Measurements from ENCODE around the gene S1PR4.
"Not testable (repeated sequence)": the region's sequence is repeated elsewhere in the genome, so short reads cannot be mapped to it uniquely, and the experiment has no call there.

Gene S1PR4

GRCh38 chr19:3193256-3194105 lies 14.9 kb downstream of the S1PR4 start:
- DNase-seq (ENCODE audit: low read depth in 3 of 3): no peak

GRCh38 chr19:3194106-3195087 lies 15.8 kb downstream of the S1PR4 start:
- DNase-seq (ENCODE audit: low read depth in 3 of 3): no peak

- DNase-seq (ENCODE audit: low read depth in 3 of 3): no peak
Observed at GRCh38 chr19:3196064-3196932, 17.7 kb downstream of the S1PR4 start.

GRCh38 chr19:3196933-3197205 lies 18.3 kb downstream of the S1PR4 start:
- DNase-seq (ENCODE audit: low read depth in 3 of 3): no peak

GRCh38 chr19:3198901-3199700 lies 20.5 kb downstream of the S1PR4 start:
- DNase-seq (ENCODE audit: low read depth in 3 of 3): no peak

GRCh38 chr19:3201072-3201700 lies 22.6 kb downstream of the S1PR4 start:
- no peak for DNase-seq (ENCODE audit: low read depth in 3 of 3)

GRCh38 chr19:3201911-3202310 lies 23.3 kb downstream of the S1PR4 start:
- DNase-seq (ENCODE audit: low read depth in 3 of 3): no peak

GRCh38 chr19:3202346-3202745 lies 23.8 kb downstream of the S1PR4 start:
- no peak for DNase-seq (ENCODE audit: low read depth in 3 of 3)

- DNase-seq (ENCODE audit: low read depth in 3 of 3): not testable (repeated sequence)
Observed at GRCh38 chr19:3202895-3203294, 24.3 kb downstream of the S1PR4 start.

- no peak for DNase-seq (ENCODE audit: low read depth in 3 of 3)
Observed at GRCh38 chr19:3203805-3204645, 25.5 kb downstream of the S1PR4 start.

- no peak for DNase-seq (ENCODE audit: low read depth in 3 of 3)
Observed at GRCh38 chr19:3204646-3205275, 26.2 kb downstream of the S1PR4 start.

- DNase-seq (ENCODE audit: low read depth in 3 of 3): no peak
Observed at GRCh38 chr19:3206216-3206953, 27.8 kb downstream of the S1PR4 start.

GRCh38 chr19:3207461-3208242 lies 29.1 kb downstream of the S1PR4 start:
- DNase-seq (ENCODE audit: low read depth in 3 of 3): no peak

- no peak for DNase-seq (ENCODE audit: low read depth in 3 of 3)
Observed at GRCh38 chr19:3208317-3209207, 30.0 kb downstream of the S1PR4 start.

GRCh38 chr19:3210347-3211017 lies 31.9 kb downstream of the S1PR4 start:
- peak; percentile 46 to 58 (median 50) for DNase-seq (ENCODE audit: low read depth in 3 of 3)

- DNase-seq (ENCODE audit: low read depth in 3 of 3): no peak
Observed at GRCh38 chr19:3211191-3211590, 32.6 kb downstream of the S1PR4 start.
